ENCODE results near the gene OSBPL5. TPM values are rescaled to one million over a fixed set of nuclear protein-coding genes. Genes with fewer than 3 reads are reported as not detected.

Gene OSBPL5
- polyA plus RNA-seq, 6 donors from 2014 or later: 0.12 to 0.25 TPM; not detected in 4

DNA sequence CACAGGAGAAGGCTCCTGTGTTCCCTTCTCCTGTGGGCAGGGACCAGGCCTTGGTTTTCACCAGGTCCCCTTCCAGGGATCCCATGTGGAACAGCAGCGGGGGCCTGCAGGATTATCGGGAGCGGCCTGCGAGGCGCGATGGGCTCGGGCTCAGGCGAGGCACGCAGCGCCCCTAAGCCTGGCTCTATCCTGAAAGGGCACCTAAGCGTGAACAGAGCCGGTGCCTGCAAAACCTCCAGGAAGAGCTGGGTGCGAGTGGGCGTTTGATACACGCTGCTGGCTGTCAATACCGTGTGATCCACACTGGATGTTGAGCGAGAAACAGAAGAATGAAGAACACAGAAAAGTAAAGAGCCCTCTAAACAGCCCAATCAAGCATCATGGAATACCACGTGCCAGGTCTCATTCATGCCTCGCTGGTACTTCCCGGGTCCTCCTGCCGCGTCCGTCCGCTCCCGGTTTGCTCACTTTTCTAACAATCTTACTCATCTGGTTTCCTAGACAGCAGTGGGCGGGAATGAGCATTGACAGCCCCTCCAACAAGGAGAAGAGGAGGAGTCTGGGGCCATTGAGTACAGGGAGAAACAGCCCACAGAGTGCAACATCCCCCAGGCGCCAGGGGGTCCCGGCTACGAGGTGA, 12.5 kb downstream of the OSBPL5 start:
- Mint-ChIP-seq H3K27ac (peak overlapping the region in 1 of 6 donors; percentile 44), H3K27me3 (no peaks in the 10 kb centered on the region), H3K9me3 (peaks cover 0 to 1% (median 0%) of the 10 kb centered on the region in 7 donors), H3K36me3 (no peaks in the 10 kb centered on the region), H3K4me3 (peak overlapping the region in 1 of 8 donors; percentile 5), H3K4me1 (peaks cover 0 to 6% (median 0%) of the 10 kb centered on the region in 3 donors)
- DNase-seq: no peak
- no peak for ATAC-seq (ENCODE audit: low read depth in 2 of 2)

DNA sequence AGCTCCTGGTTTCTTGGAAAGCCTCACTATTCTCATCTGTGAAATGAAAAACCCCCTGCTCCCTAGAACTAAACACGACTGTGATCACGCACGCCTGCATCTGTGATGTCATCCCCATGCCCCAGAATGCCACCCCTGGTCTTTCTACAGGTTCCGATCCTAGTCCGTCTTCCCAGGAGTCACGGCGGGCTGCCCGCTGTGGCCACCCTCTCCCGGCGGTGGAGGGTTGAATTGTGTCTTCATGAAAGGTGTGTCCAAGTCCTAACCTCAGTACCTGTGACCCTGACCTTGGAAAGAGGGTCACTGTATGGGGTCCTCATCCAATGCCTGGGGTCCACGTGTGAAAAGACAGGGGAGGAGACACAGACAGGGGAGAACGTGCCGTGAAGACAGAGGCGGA, 14.4 kb downstream of the OSBPL5 start:
- Mint-ChIP-seq H3K27ac (peak overlapping the region in 1 of 6 donors; percentile 75), H3K36me3 (no peaks in the 10 kb centered on the region), H3K4me3 (no peak overlapping the region), H3K9me3 (no peaks in the 10 kb centered on the region), H3K4me1 (no peaks in the 10 kb centered on the region), H3K27me3 (no peaks in the 10 kb centered on the region)
- ATAC-seq (ENCODE audit: low read depth in 2 of 2) (no peak), DNase-seq (no peak)

DNA sequence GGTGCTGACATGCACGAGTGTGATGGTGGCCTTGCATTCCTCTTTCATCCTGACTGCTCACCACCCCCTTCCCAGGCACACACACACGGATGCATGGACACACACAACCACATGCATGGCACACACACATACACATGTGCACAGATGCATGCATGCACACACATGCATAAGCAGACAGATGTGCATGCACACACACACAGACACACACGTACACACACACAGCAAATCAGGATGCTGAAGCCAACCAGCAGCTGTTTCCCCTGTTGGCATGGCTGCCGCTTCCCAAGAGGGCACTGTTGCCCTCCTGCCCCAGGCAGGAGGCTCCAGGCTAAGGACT, 15.3 kb downstream of the OSBPL5 start:
- H3K4me1 Mint-ChIP-seq: no peaks in the 10 kb centered on the region

DNA sequence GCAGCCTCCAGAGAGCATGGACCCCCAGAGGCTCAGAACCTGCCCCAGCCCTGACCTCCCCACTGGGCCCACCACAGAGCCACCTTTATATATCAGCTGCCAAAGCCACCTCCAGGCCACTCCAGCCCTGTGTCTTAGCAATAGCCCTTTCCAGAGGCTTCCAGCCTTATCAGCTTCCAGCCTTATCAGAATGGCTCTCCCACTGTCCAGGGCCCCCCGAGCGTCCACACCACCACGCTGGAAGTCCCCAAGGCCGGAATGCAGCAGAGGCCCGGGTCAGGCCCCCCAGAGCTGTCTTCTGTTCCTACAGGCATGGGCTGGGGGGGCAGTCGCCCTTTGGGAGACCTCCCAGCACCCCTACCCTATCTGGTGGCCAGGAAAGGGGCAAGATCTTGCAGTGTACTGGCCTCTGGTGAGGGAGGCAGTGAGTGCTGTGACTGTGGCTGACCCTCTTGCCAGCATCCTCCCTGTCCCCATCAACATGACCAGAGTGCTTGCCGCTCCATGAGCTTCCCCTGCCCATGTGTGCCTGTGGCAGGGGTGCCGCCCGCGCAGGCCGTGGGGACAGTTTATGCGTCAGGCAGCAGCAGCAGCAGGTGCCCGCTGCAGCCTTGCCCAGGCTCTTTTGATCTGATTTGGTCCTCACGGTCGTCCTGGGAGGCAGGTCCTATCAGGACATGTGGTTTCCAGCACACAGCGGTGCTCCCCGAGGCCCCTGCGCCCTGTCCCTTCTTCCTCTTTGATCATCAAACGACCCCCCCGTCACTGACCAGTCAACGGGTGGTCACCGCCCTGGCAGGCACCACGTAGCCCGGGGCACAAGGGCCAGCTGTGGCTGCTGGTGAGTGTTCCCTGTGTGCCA, 15.9 kb downstream of the OSBPL5 start:
- no peaks in the 10 kb centered on the region for H3K9me3 Mint-ChIP-seq
- no peaks in the 10 kb centered on the region for H3K27me3 Mint-ChIP-seq
- H3K4me3 Mint-ChIP-seq: no peak overlapping the region
- H3K27ac Mint-ChIP-seq: no peak overlapping the region
- no peaks in the 10 kb centered on the region for H3K36me3 Mint-ChIP-seq
- no peak for ATAC-seq (ENCODE audit: low read depth in 2 of 2)
- no peak for DNase-seq
- no peaks in the 10 kb centered on the region for H3K4me1 Mint-ChIP-seq

More for the DNA sequence above, 15.3 kb downstream of the OSBPL5 start:
- DNase-seq (no peak), ATAC-seq (ENCODE audit: low read depth in 2 of 2) (no peak)
- no peaks in the 10 kb centered on the region for H3K9me3 Mint-ChIP-seq
- H3K4me3 Mint-ChIP-seq: no peak overlapping the region
- H3K36me3 Mint-ChIP-seq: no peaks in the 10 kb centered on the region
- no peaks in the 10 kb centered on the region for H3K27me3 Mint-ChIP-seq
- peak overlapping the region in 1 of 6 donors; percentile 39 for H3K27ac Mint-ChIP-seq

DNA sequence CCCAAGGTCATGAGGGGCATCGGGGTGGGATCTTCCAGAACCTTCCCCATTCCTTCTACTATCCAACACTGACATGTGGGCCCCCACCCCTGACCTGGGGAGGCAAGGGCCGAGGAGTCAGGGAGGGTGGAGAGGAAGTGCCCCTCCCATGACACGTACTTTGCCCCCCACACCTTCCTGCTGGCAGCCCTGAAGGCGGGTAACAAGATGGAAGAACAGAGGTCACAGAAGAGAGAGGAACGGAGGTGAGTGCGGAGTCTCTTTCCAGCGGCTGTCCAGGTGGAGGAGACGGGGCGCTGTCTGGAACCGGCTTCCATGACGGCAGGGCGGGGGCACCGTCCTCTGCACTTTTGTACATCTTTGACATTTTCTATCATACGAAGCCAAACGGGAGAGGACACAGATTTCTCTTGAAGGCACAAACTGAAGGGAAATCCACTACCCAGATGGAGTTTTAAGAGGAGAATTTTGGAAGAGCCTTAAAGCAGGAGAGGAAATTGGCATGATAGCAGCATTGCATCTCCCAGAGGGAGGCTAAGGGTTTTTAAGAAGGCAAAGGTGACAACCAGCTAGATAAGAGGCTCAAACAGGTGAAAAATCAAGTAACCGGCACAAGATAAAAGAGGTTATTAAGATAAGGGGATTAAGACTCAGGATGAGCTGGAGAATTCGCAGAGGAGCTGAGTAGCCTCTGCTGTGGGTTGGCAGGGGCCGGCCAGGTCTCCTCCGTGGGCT, 16.7 kb downstream of the OSBPL5 start:
- H3K27me3 Mint-ChIP-seq: no peaks in the 10 kb centered on the region
- H3K4me1 Mint-ChIP-seq: no peaks in the 10 kb centered on the region
- H3K36me3 Mint-ChIP-seq: no peaks in the 10 kb centered on the region
- H3K27ac Mint-ChIP-seq: no peak overlapping the region
- H3K4me3 Mint-ChIP-seq: no peak overlapping the region
- no peaks in the 10 kb centered on the region for H3K9me3 Mint-ChIP-seq
- DNase-seq: no peak
- no peak for ATAC-seq (ENCODE audit: low read depth in 2 of 2)

DNA sequence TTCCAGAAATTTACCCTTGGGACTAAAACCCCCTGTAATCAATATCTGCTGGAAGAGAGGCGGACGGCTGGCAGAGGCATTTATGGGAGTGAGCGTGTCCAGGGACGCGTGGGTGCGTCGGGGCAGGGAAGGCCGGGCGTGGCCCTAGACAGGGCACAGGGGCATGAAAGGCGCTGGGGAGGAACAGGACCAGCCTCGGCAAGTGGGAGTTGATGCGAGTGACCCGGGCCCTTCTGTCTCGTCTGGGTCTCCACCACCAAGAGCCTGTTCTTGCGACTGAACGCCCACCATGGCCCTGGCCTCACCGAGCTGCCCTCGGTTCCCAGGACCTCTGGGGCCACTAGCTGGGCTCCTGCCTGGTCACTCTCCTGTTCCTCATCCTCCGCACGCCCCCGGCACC, 17.5 kb downstream of the OSBPL5 start:
- H3K27ac Mint-ChIP-seq: no peak overlapping the region
- no peak overlapping the region for H3K4me3 Mint-ChIP-seq
- no peak for ATAC-seq (ENCODE audit: low read depth in 2 of 2)
- DNase-seq: no peak
- no peaks in the 10 kb centered on the region for H3K9me3 Mint-ChIP-seq
- H3K4me1 Mint-ChIP-seq: peaks cover 0 to under 1% (median 0%) of the 10 kb centered on the region in 3 donors
- H3K27me3 Mint-ChIP-seq: no peaks in the 10 kb centered on the region
- H3K36me3 Mint-ChIP-seq: no peaks in the 10 kb centered on the region

- Mint-ChIP-seq H3K9me3 (no peaks in the 10 kb centered on the region), H3K4me1 (peaks cover 0 to 4% (median 0%) of the 10 kb centered on the region in 3 donors), H3K4me3 (no peak overlapping the region), H3K36me3 (no peaks in the 10 kb centered on the region), H3K27me3 (no peaks in the 10 kb centered on the region), H3K27ac (no peak overlapping the region)
- no peak for ATAC-seq (ENCODE audit: low read depth in 2 of 2)
- DNase-seq: no peak
Measured at GRCh38 chr11:3147257-3147619, 17.9 kb downstream of the OSBPL5 start.

GRCh38 chr11:3146612-3147256, 18.4 kb downstream of the OSBPL5 start:
- no peaks in the 10 kb centered on the region for H3K27me3 Mint-ChIP-seq

DNA sequence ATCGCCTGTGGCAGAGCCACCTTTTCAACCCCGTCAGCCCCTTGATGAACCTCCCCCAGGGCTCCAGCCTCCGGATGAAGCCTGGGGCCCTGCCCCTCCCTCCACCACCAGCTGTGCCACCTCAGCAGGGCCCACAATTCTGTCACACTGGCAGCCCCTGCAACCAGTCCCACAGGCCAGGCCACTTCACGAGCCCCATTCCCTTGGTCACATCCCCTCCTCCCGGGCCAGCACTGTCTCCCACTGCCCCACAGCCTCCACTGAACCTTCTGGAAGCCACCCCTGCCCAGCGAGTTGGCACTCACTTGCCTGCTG, 19.9 kb downstream of the OSBPL5 start:
- no peak for ATAC-seq (ENCODE audit: low read depth in 2 of 2)
- DNase-seq: no peak
- H3K27ac Mint-ChIP-seq: no peak overlapping the region
- no peak overlapping the region for H3K4me3 Mint-ChIP-seq
- H3K4me1 Mint-ChIP-seq: peaks cover 0 to 4% (median 0%) of the 10 kb centered on the region in 3 donors
- no peaks in the 10 kb centered on the region for H3K9me3 Mint-ChIP-seq
- H3K36me3 Mint-ChIP-seq: no peaks in the 10 kb centered on the region
- H3K27me3 Mint-ChIP-seq: no peaks in the 10 kb centered on the region

More at GRCh38 chr11:3146612-3147256, 18.4 kb downstream of the OSBPL5 start:
- ATAC-seq (ENCODE audit: low read depth in 2 of 2) (no peak), DNase-seq (no peak)
- Mint-ChIP-seq H3K9me3 (no peaks in the 10 kb centered on the region), H3K4me3 (no peak overlapping the region), H3K4me1 (peaks cover 0 to 4% (median 0%) of the 10 kb centered on the region in 3 donors), H3K36me3 (no peaks in the 10 kb centered on the region), H3K27ac (no peak overlapping the region)

- H3K9me3 Mint-ChIP-seq: no peaks in the 10 kb centered on the region
- ATAC-seq (ENCODE audit: low read depth in 2 of 2): no peak
- DNase-seq: no peak
- no peak overlapping the region for H3K4me3 Mint-ChIP-seq
- no peaks in the 10 kb centered on the region for H3K36me3 Mint-ChIP-seq
- no peaks in the 10 kb centered on the region for H3K27me3 Mint-ChIP-seq
- H3K4me1 Mint-ChIP-seq: peaks cover 0 to 4% (median 0%) of the 10 kb centered on the region in 3 donors
- H3K27ac Mint-ChIP-seq: no peak overlapping the region
Measured at GRCh38 chr11:3144296-3145205, 20.6 kb downstream of the OSBPL5 start.

DNA sequence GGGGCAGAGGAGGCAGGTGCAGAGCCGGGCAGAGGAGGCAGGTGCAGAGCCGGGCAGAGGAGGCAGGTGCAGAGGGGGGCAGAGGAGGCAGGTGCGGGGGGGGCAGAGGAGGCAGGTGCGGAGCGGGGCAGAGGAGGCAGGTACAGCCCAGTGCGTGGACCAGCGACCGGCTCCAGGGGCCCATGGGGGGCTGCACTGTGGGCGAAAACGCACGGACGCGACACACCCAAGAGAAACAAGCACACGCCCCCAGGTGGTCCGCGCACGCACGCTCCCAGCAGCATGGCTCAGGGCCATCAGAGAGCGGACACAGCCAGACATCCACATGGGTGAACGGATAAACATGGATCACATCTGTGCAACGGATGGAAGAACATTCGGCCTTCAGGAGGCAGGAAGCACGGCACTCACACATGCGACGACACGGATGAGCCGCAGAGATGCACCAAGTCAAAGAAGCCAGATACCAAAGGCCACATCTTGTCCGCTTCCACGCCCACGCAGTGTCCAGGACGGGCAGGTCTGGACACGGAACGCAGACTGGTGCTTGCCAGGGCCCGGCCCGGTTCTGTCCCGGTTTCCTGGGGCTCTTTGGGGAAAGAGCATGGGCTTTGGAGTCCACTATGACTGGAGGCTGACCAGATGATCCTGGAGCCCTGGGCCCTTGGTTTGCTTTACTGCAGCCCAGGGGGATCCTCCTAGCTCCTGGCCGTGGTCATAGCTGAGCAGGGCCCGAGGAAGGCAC, 21.8 kb downstream of the OSBPL5 start:
- no peaks in the 10 kb centered on the region for H3K27me3 Mint-ChIP-seq
- no peak overlapping the region for H3K27ac Mint-ChIP-seq
- no peak overlapping the region for H3K4me3 Mint-ChIP-seq
- no peak for DNase-seq
- no peak for ATAC-seq (ENCODE audit: low read depth in 2 of 2)
- H3K9me3 Mint-ChIP-seq: peaks cover 0 to 1% (median 0%) of the 10 kb centered on the region in 7 donors
- H3K4me1 Mint-ChIP-seq: peaks cover 0 to 4% (median 0%) of the 10 kb centered on the region in 3 donors
- H3K36me3 Mint-ChIP-seq: no peaks in the 10 kb centered on the region

DNA sequence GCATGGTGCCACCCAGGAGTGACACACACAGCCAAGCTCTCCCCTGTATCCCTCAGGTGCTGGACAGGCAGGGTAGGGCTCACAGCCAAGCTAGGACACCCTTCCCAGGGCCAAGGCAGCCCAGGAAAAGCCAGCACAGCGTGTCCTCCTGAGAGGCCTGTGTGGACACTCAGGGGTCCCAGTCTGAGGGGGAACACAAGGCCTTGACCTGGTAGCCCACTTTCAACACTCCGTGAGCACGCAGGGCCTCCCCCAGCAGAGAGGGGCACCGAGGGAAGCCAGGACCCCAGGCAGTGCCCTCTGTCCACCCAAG, 24.9 kb downstream of the OSBPL5 start:
- ATAC-seq (ENCODE audit: low read depth in 2 of 2): no peak
- no peak overlapping the region for H3K27ac Mint-ChIP-seq
- no peaks in the 10 kb centered on the region for H3K36me3 Mint-ChIP-seq
- no peak for DNase-seq
- peaks cover 0 to 1% (median 0%) of the 10 kb centered on the region in 7 donors for H3K9me3 Mint-ChIP-seq
- peaks cover 0 to 4% (median 0%) of the 10 kb centered on the region in 3 donors for H3K4me1 Mint-ChIP-seq
- no peaks in the 10 kb centered on the region for H3K27me3 Mint-ChIP-seq
- no peak overlapping the region for H3K4me3 Mint-ChIP-seq

Measured in naive B cell (primary cell).